ENCODE measurements around the gene CCDC68.
"Not testable (repeated sequence)": the region's sequence is repeated elsewhere in the genome, so short reads cannot be mapped to it uniquely, and the experiment has no call there.

CCDC68 gene

DNA sequence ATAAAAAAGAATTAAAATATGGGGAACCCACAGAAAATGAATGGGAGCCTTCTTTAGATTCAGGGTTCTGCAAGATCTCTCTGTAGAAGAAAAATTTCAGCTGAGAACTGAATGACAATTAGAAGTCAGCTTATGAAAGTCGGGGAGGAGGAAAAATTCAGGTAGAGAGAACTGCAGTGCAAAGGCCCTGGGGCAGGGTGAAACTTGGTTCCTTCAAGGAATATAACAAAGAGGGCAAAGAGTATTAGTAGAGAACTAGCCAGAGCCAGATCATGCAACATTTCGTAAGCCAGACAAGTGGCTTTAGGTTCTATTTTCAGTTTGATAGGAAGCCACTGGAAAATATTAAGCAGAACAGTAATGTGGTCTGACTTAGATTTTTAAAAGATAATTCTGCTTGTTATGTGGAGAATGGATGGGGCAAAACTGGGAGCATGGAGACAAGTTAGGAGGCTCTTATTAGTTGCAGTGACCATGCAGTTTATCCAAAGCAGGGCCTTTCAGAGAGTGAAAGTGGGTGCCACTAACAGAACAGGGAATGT is 103.1 kb downstream of the CCDC68 start:
- TF ChIP-seq, protein P1, sequence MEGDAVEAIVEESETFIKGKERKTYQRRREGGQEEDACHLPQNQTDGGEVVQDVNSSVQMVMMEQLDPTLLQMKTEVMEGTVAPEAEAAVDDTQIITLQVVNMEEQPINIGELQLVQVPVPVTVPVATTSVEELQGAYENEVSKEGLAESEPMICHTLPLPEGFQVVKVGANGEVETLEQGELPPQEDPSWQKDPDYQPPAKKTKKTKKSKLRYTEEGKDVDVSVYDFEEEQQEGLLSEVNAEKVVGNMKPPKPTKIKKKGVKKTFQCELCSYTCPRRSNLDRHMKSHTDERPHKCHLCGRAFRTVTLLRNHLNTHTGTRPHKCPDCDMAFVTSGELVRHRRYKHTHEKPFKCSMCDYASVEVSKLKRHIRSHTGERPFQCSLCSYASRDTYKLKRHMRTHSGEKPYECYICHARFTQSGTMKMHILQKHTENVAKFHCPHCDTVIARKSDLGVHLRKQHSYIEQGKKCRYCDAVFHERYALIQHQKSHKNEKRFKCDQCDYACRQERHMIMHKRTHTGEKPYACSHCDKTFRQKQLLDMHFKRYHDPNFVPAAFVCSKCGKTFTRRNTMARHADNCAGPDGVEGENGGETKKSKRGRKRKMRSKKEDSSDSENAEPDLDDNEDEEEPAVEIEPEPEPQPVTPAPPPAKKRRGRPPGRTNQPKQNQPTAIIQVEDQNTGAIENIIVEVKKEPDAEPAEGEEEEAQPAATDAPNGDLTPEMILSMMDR (IDR thresholded peaks at IDR 0.05; ENCODE audit: low read length, missing control alignments) = no peak
- DNase-seq (ENCODE audit: low read depth) = no peak
- H3K4me3 ChIP-seq (replicated peaks; ENCODE audit: low read depth, low read length) = no peak overlapping the region

DNA sequence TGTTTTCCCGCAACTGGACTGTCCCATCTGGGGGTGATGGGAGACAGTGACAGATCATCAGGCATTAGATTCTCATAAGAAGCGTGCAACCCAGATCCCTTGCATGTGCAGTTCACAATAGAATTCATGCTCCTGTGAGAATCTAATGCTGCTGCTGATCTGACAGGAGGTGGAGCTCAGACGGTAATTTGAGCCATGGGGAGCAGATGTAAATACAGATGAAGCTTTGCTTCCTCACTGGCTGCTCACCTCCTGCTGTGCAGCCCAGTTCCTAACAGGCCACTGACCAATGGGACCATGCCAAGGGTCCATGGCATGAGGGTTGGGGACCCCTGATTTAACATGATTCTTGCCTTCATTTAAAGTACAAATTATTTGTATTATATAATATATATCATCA is 104.2 kb downstream of the CCDC68 start:
- DNase-seq (ENCODE audit: low read depth); H3K4me3 ChIP-seq (replicated peaks; ENCODE audit: low read depth, low read length): not testable (repeated sequence)

DNA sequence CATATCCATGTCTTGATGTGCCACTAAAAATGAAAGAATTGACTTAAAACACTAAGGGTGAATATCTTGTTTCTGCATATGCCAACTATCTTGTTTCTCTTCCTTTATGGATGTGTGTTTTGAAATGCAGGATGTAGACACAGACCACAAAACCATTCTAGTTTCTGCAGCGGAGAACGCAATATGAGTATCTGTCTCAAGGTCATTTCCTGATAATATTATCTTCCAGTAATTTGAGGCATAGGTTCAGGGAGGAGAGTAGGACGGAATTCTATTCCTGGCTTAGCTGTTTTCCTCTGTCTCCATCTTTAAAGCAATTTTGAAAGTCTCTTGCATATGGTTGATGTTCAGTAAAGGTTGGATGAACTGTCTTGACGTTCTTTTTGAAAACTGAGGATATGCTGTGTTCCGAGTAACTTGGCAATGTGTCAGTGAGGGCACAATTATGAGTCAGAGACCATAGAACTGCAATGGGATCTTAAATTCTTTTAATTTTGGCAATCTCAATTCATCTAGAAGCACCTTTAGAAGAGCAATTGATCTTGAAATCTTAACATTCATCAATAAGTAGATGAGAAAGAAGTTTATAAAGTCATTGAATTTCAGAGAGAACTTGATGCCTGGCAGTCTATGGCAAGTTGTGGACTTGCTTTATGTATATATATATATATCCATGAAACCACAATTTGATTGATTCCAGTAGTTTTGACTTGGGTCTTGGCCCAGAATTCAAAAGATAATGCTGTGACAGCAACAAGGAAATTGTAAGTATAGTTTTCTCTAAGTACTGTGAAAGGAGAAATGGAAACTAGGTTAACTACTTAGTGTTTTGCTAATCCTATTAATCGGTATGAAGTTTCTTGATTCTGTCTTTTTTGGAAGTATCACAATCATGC is 106.2 kb downstream of the CCDC68 start:
- peak overlapping the region; percentile 14 for H3K4me3 ChIP-seq (replicated peaks; ENCODE audit: low read depth, low read length)
- TF ChIP-seq, protein P1 (IDR thresholded peaks at IDR 0.05; ENCODE audit: low read length, missing control alignments) = no peak
- DNase-seq (ENCODE audit: low read depth) = peak; percentile 60
